IPS-18a (cell line): ENCODE measurements around the gene SLC25A21.
"Not testable (repeated sequence)": the region's sequence is repeated elsewhere in the genome, so short reads cannot be mapped to it uniquely, and the experiment has no call there.

Source experiments
- H3K27ac ChIP-seq: one replicate; pipeline ENCODE4 v1.5.1; 2013; ENCODE audit warnings: low read length
- H3K27me3 ChIP-seq: one replicate; pipeline ENCODE4 v1.6.1; 2013; ENCODE audit warnings: mild to moderate bottlenecking, low read length; ENCODE audit not compliant: control insufficient read depth, insufficient read depth
- H3K36me3 ChIP-seq: one replicate; pipeline ENCODE4 v1.6.1; 2013; ENCODE audit warnings: low read depth, low read length; ENCODE audit not compliant: control insufficient read depth
- H3K4me1 ChIP-seq: one replicate; pipeline ENCODE4 v1.6.1; 2013; ENCODE audit warnings: low read depth, low read length; ENCODE audit not compliant: control insufficient read depth
- H3K4me3 ChIP-seq: one replicate; pipeline ENCODE4 v1.5.1; 2013; ENCODE audit warnings: low read length
- H3K9ac ChIP-seq: one replicate; pipeline ENCODE4 v1.6.1; 2013; ENCODE audit warnings: mild to moderate bottlenecking, low read length, moderate library complexity
- H3K9me3 ChIP-seq: one replicate; pipeline ENCODE4 v1.6.1; 2013; ENCODE audit warnings: low read depth, low read length; ENCODE audit not compliant: control insufficient read depth

Gene SLC25A21

DNA sequence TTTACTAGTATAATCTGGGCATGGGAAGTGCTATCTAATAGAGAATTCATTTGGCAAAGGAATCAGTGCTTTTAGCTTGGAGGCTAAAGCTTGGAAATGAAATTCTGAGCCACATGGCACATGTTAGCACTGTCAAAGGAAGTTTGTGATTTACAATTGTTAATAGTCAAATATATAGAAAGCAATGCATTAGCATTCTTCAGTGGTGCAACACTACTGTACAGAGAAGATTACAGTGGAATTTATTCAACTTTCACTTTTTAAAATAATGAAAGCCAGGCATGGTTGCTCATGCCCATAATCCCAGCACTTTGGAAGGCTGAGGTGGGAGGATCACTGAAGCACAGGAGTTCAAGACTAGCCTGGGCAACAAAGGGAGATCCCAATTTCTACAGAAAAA lies 464.8 kb downstream of the SLC25A21 start:
- Histone ChIP-seq H3K4me3 (no peak overlapping the region), H3K36me3 (no peaks in the 10 kb centered on the region), H3K27ac (no peak overlapping the region), H3K9ac (no peak overlapping the region), H3K4me1 (no peaks in the 10 kb centered on the region), H3K9me3 (no peaks in the 10 kb centered on the region), H3K27me3 (no peaks in the 10 kb centered on the region)

DNA sequence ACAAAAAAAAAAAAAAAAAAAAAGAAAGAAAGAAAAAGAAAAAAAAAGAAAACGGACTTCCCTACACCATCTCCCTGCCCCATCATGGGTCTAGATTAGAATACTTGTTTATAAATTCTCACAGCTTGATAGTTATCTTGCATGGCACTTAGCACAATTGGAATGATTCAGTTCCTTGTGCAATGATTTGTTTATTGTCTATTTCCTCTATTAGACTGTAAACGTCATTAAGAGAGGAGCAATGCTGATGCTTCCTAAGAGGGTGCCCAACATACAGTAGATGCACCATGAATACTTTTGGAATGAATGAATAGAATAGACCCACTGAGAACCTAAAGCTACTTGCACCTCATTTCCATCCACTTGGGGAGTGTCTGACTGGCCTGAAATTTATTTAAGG lies 469.9 kb downstream of the SLC25A21 start:
- no peaks in the 10 kb centered on the region for H3K9me3 ChIP-seq
- no peaks in the 10 kb centered on the region for H3K36me3 ChIP-seq
- H3K9ac ChIP-seq = no peak overlapping the region
- no peaks in the 10 kb centered on the region for H3K27me3 ChIP-seq
- H3K4me3 ChIP-seq = no peak overlapping the region
- no peak overlapping the region for H3K27ac ChIP-seq
- peaks cover 5% of the 10 kb centered on the region for H3K4me1 ChIP-seq

DNA sequence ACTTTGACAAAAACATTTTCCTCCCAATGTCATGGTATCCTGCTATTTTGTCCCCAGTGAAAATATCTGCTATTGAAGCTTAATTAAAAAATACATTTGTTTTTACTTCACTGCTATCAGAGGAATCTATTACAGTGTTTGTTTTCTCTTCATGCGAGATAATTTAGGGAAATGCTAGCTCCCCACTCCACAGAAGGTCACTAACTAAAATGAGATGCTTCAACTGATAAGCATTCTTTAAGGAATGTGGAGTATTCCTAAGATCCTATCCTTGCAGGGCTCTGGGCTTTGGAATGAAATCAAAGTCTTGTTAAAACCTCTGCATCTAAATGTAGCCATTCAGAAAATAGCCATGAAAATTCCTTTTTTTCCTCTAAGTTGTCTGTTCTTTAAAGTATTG lies 471.3 kb downstream of the SLC25A21 start:
- H3K9ac ChIP-seq = no peak overlapping the region
- no peaks in the 10 kb centered on the region for H3K36me3 ChIP-seq
- H3K27ac ChIP-seq = no peak overlapping the region
- H3K9me3 ChIP-seq = no peaks in the 10 kb centered on the region
- peaks cover 5% of the 10 kb centered on the region for H3K4me1 ChIP-seq
- H3K4me3 ChIP-seq = no peak overlapping the region
- no peaks in the 10 kb centered on the region for H3K27me3 ChIP-seq

DNA sequence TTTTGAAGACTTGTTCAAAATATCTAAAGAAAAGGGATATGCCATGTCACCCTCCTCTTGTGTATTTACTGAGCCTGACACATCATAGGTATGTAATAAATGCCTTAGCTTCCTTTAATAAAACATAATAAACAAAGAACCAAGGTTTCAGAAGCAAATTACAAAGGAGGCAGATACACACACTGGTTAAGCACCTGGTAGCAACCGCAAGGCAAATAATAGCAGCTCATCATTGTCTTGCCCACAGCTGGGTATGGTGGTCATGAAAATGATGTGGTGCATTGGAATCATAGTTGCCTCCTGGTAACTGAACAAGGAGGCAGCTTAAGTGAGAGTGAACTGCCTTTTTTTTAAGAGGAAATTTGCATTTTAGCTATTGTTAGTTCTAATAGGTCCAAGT lies 471.8 kb downstream of the SLC25A21 start:
- H3K9ac ChIP-seq = no peak overlapping the region
- no peaks in the 10 kb centered on the region for H3K36me3 ChIP-seq
- H3K4me3 ChIP-seq = no peak overlapping the region
- peaks cover 5% of the 10 kb centered on the region for H3K4me1 ChIP-seq
- H3K27me3 ChIP-seq = no peaks in the 10 kb centered on the region
- no peaks in the 10 kb centered on the region for H3K9me3 ChIP-seq
- H3K27ac ChIP-seq = no peak overlapping the region

DNA sequence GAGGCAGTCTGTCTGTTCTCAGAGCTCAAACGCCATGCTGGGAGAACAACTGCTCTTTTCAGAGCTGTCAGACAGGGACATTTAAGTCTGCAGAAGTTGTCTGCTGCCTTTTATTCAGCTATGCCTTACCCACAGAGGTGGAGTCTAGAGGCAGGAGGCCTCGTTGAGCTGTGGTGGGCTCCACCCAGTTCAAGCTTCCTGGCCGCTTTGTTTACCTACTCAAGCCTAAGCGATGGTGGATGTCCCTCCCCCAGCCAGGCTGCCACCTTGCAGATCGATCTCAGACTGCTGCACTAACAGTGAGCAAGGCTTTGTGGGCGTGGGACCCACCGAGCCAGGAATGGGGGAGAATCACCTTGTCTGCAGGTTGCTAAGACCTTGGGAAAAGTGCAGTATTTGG lies 473.0 kb downstream of the SLC25A21 start:
- H3K9me3 ChIP-seq, H3K27me3 ChIP-seq, H3K36me3 ChIP-seq, H3K27ac ChIP-seq, H3K4me1 ChIP-seq, H3K9ac ChIP-seq, H3K4me3 ChIP-seq: not testable (repeated sequence)

DNA sequence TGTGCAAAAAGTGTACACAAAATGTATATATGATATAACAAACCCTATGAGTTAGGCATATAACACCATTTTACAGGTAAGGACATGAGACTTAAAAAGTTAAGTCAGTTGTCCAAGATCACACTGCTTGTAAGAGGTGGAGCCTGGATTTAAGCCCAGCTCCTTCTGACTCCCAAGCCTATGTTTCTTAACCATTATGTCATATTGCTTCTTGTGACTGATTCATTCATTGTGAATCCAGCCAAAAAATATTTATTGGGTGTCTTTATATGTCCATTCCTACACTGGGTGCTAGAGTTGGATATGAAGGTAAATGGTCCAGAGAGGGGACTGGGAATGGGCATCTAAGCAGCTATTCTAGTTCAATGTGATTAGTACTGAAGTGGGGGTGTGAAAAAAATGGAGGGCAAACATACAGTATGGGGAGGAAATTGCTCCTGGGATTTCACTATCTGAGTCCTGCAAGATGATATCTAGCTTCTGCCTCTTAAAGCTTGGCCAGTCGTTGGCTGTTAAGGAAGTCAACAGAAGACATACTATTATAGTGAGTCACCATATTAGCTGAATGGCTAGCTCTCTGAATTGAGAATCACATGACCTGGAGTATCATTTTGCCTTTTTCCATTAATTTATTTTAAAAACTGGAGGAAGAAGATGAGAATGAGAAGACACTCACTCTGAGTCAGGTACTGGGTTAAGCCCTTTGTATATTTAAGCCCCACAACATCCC lies 481.9 kb downstream of the SLC25A21 start:
- H3K9me3 ChIP-seq = no peaks in the 10 kb centered on the region
- H3K36me3 ChIP-seq = no peaks in the 10 kb centered on the region
- no peak overlapping the region for H3K9ac ChIP-seq
- H3K4me1 ChIP-seq = no peaks in the 10 kb centered on the region
- no peak overlapping the region for H3K4me3 ChIP-seq
- no peaks in the 10 kb centered on the region for H3K27me3 ChIP-seq
- no peak overlapping the region for H3K27ac ChIP-seq

DNA sequence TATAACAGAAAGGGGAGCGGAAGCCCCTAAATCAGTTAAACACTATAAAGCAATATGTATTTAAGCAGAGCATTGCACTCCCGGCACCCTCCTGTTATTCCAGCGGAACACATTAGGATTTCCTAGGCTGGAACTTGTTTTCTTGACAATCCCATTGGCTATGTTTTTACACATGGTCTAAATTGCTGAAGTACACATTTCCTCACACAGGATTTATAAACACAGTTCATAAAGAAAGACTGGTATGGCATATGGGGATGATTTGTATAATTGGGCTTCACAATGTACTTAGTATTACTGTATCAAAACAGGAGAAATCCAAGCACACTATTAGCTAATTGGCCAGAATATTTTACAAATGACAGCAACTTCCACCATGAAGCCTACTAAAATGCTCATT lies 487.5 kb downstream of the SLC25A21 start:
- Histone ChIP-seq H3K4me3 (no peak overlapping the region), H3K9me3 (no peaks in the 10 kb centered on the region), H3K9ac (no peak overlapping the region), H3K4me1 (peaks cover 30% of the 10 kb centered on the region), H3K36me3 (no peaks in the 10 kb centered on the region), H3K27ac (no peak overlapping the region), H3K27me3 (no peaks in the 10 kb centered on the region)

DNA sequence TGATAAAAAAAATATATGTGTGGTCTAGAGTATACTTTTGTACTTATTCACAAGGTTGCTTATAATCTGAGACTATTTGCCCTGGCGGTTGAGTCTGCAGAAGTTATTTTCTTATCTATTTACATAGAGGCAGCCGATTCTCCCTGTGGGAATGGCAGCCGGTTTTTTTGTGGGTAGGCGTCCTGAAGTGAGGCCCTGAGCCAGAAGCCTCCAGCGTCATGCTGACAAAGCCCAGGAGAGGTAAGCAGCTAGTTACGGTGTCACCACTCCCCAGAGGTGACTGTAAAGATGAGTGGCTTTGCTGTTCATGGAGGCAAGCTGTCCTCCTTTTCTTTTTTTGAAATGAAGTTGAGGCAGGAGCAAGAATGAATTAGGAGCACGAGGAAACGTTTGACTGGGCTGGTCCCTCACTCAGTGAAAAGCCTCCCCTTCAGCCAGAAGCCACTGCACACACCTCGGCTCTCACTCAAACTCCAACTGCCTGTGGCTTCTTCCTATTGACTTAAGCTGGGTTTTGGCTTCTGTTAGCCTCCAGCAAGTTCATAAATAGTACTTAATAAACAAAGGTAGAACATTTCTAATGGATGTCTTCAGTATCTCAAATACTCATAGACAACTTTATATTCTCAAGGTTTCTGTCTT lies 489.2 kb downstream of the SLC25A21 start:
- Histone ChIP-seq H3K4me3 (no peak overlapping the region), H3K9me3 (no peaks in the 10 kb centered on the region), H3K27ac (no peak overlapping the region), H3K27me3 (no peaks in the 10 kb centered on the region), H3K36me3 (no peaks in the 10 kb centered on the region), H3K9ac (no peak overlapping the region), H3K4me1 (peaks cover 34% of the 10 kb centered on the region)

DNA sequence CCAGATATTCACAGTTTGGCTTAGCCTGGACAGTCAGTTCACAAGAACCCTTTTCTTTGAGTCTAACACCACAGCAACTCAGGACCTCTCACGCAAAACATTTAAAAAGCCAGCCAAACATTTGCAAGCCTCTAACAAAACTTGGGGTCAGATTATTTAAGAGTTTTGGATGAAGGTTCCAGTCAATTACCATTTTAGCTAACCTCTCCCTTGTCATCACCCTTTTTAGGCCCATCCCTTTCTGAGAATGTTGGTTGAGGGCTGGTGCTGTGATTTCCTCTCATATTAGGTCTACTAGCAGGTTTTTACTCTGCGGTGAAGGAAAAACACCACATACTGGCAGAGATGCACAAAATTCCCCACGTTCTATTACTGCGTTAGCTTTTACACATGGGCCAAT lies 490.1 kb downstream of the SLC25A21 start:
- no peaks in the 10 kb centered on the region for H3K36me3 ChIP-seq
- H3K4me1 ChIP-seq = peaks cover 36% of the 10 kb centered on the region
- no peaks in the 10 kb centered on the region for H3K27me3 ChIP-seq

DNA sequence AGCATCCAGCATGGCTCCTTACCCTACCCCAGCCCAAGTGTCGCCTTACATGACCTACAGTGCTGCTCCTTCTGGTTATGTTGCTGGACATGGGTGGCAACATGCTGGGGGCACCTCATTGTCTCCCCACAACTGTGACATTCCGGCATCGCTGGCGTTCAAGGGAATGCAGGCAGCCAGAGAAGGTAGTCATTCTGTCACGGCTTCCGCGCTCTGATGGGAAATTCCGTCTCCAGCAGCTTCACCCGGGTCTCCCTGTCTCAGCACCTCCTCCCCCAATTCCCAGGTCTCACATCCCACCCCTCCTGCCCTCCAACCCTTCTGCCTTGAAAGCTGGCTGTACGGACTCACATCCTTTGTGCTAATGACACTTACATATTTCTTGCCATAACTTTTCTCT lies 496.2 kb downstream of the SLC25A21 start:
- Histone ChIP-seq H3K36me3 (no peaks in the 10 kb centered on the region), H3K27me3 (peaks cover 34% of the 10 kb centered on the region), H3K27ac (no peak overlapping the region), H3K4me1 (peaks cover 38% of the 10 kb centered on the region), H3K9me3 (no peaks in the 10 kb centered on the region), H3K4me3 (peak overlapping the region; percentile 19), H3K9ac (no peak overlapping the region)

More for the DNA sequence above, 490.1 kb downstream of the SLC25A21 start:
- H3K9ac ChIP-seq = no peak overlapping the region
- no peaks in the 10 kb centered on the region for H3K9me3 ChIP-seq
- H3K4me3 ChIP-seq = no peak overlapping the region
- no peak overlapping the region for H3K27ac ChIP-seq

DNA sequence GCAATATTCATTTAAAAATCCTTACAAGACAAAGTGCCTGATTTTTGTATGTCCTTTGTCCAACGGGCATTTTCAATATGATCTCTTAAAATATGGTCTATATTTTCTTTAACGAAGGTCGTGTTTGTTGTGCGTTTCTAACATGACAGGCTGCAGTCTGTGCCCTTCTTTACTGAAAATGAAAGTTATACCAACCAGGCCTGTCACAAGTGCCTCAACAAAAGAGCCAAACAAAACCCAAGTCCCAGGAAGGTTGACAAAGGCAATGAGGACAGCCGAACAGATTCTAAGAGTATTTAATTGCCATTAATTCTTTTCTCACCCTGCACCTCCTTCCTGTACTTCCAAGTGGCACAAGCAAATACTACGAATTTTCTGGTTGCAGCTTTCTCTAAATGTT lies 496.8 kb downstream of the SLC25A21 start:
- H3K4me1 ChIP-seq = peaks cover 32% of the 10 kb centered on the region
- peak overlapping the region; percentile 19 for H3K4me3 ChIP-seq
- H3K9ac ChIP-seq = no peak overlapping the region
- no peak overlapping the region for H3K27ac ChIP-seq
- no peaks in the 10 kb centered on the region for H3K36me3 ChIP-seq
- no peaks in the 10 kb centered on the region for H3K9me3 ChIP-seq
- H3K27me3 ChIP-seq = peaks cover 41% of the 10 kb centered on the region

DNA sequence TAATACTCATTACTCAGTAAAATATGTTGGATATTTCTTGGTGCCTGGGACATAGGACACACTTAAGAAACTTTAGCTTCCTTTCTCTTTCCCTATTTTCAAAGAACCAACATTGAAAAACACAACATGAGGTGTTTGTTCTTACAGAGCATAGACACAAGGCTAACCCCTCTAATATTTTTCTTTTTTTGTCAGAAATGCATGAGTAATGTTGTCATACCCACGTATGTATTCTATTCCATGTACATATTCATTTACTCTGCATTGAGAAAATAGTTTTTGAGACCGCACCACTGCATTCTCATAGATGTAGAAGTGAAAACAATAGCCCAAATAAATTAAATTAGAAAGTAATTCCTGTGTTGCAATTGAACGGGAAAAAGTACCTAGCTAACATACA lies 497.7 kb downstream of the SLC25A21 start:
- peaks cover 28% of the 10 kb centered on the region for H3K4me1 ChIP-seq
- peaks cover 50% of the 10 kb centered on the region for H3K27me3 ChIP-seq
- H3K27ac ChIP-seq = no peak overlapping the region
- no peaks in the 10 kb centered on the region for H3K36me3 ChIP-seq
- no peak overlapping the region for H3K4me3 ChIP-seq
- H3K9ac ChIP-seq = no peak overlapping the region
- H3K9me3 ChIP-seq = no peaks in the 10 kb centered on the region
